ENCODE results near the gene ARRDC5.

The ARRDC5 gene

DNA sequence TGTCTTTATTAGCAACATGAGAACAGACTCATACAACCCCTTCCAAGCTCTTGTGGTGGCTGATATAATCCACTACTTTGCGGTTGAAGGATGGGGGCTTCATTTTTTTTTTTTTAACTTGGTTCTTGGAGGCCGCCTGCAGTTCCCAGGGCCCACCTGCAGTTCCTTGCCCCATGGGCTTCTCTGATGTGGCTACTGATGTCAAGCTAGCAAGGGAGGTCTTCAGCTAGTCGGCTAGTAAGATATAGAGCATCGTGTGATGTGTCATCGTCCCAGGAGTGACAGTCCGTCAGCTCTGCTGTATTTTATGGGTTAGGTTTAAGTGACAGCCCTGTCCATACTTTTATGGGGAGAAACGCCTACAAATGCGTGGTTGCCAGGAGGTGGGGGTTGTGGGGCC is 32.7 kb upstream of the ARRDC5 start:
- no peak overlapping the region for H3K4me3 Mint-ChIP-seq
- no peaks in the 10 kb centered on the region for H3K27me3 Mint-ChIP-seq (ENCODE audit: low read depth, poor library complexity)
- peak overlapping the region; percentile 72 for H3K27ac Mint-ChIP-seq
- peaks cover 78% of the 10 kb centered on the region for H3K36me3 Mint-ChIP-seq (ENCODE audit: low read depth)
- TF ChIP-seq, protein P1, sequence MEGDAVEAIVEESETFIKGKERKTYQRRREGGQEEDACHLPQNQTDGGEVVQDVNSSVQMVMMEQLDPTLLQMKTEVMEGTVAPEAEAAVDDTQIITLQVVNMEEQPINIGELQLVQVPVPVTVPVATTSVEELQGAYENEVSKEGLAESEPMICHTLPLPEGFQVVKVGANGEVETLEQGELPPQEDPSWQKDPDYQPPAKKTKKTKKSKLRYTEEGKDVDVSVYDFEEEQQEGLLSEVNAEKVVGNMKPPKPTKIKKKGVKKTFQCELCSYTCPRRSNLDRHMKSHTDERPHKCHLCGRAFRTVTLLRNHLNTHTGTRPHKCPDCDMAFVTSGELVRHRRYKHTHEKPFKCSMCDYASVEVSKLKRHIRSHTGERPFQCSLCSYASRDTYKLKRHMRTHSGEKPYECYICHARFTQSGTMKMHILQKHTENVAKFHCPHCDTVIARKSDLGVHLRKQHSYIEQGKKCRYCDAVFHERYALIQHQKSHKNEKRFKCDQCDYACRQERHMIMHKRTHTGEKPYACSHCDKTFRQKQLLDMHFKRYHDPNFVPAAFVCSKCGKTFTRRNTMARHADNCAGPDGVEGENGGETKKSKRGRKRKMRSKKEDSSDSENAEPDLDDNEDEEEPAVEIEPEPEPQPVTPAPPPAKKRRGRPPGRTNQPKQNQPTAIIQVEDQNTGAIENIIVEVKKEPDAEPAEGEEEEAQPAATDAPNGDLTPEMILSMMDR (IDR thresholded peaks at IDR 0.05) = no peak
- H3K4me1 Mint-ChIP-seq = peaks cover 16% of the 10 kb centered on the region
- DNase-seq = no peak
- H3K9me3 Mint-ChIP-seq = no peaks in the 10 kb centered on the region

DNA sequence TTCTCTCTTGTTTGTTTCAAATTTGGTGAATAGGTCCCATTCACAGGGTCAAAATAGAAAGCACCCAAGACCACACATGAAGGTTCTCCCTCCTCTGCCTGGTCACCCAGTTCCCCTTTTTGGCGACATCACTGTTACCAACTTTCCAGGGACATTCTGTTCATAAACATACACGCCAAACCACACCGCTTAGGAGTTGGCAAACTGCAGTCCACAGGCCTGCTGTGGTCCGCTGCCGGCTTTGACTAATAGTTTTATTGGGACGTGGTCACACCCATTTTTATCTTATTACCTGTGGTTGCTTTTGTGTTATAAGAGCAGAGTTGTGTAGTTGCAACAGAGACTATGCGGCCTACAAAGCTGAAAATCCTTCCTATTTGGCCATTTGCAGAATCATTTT is 30.8 kb upstream of the ARRDC5 start:
- Mint-ChIP-seq H3K9me3 (no peaks in the 10 kb centered on the region), H3K36me3 (ENCODE audit: low read depth) (peaks cover 77% of the 10 kb centered on the region), H3K27ac (peak overlapping the region; percentile 90), H3K27me3 (ENCODE audit: low read depth, poor library complexity) (no peaks in the 10 kb centered on the region), H3K4me3 (no peak overlapping the region), H3K4me1 (peaks cover 9% of the 10 kb centered on the region)
- no peak for DNase-seq
- TF ChIP-seq, protein P1 (IDR thresholded peaks at IDR 0.05) = no peak

DNA sequence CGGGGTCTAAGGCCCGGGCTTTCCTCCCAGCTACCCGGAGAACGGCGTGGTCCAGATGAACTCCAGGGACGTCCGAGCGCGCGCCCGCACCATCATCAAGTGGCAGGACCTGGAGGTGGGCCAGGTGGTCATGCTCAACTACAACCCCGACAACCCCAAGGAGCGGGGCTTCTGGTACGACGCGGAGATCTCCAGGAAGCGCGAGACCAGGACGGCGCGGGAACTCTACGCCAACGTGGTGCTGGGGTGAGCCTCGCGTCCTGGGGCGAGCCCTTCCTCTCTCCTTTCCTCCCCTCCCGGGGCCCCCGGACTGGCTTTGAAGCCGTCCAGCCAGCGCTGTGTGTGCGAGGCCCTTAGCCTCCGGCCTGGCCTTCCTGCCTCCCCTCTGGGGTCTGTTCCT is 30.0 kb upstream of the ARRDC5 start:
- no peaks in the 10 kb centered on the region for H3K27me3 Mint-ChIP-seq (ENCODE audit: low read depth, poor library complexity)
- H3K4me1 Mint-ChIP-seq = peaks cover 9% of the 10 kb centered on the region
- no peaks in the 10 kb centered on the region for H3K9me3 Mint-ChIP-seq
- TF ChIP-seq, protein P1 (IDR thresholded peaks at IDR 0.05) = no peak
- peaks cover 69% of the 10 kb centered on the region for H3K36me3 Mint-ChIP-seq (ENCODE audit: low read depth)
- DNase-seq = no peak
- no peak overlapping the region for H3K27ac Mint-ChIP-seq
- H3K4me3 Mint-ChIP-seq = no peak overlapping the region

DNA sequence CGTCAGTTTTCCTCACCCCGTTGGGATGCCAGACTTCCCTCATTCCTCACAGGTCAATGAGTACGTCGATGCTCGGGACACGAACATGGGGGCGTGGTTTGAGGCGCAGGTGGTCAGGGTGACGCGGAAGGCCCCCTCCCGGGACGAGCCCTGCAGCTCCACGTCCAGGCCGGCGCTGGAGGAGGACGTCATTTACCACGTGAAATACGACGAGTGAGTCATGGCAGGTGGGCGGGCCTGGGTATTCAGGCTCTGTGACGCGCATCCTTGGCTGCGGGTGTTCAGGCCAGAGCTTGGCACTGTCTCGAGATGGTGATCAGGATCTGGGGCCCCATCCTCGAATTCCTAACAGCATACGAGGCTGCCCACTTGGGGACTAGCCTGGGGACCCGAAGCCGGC is 28.0 kb upstream of the ARRDC5 start:
- peak; percentile 15 for DNase-seq
- no peak overlapping the region for H3K4me3 Mint-ChIP-seq
- no peaks in the 10 kb centered on the region for H3K9me3 Mint-ChIP-seq
- no peaks in the 10 kb centered on the region for H3K27me3 Mint-ChIP-seq (ENCODE audit: low read depth, poor library complexity)
- peaks cover 9% of the 10 kb centered on the region for H3K4me1 Mint-ChIP-seq
- TF ChIP-seq, protein P1 (IDR thresholded peaks at IDR 0.05) = no peak
- peak overlapping the region; percentile 68 for H3K27ac Mint-ChIP-seq
- H3K36me3 Mint-ChIP-seq (ENCODE audit: low read depth) = peaks cover 58% of the 10 kb centered on the region

DNA sequence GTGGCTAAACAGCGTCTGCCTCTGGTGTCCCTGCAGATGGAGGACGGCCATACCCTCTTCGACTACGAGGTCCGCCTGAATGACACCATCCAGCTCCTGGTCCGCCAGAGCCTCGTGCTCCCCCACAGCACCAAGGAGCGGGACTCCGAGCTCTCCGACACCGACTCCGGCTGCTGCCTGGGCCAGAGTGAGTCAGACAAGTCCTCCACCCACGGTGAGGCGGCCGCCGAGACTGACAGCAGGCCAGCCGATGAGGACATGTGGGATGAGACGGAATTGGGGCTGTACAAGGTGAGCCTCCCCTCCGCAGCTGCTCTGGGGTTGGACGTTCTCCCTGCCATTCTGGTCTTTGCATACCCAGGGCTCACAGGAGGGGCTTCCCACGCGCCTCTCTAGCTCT is 26.5 kb upstream of the ARRDC5 start:
- no peak overlapping the region for H3K27ac Mint-ChIP-seq
- TF ChIP-seq, protein P1 (IDR thresholded peaks at IDR 0.05) = no peak
- no peaks in the 10 kb centered on the region for H3K27me3 Mint-ChIP-seq (ENCODE audit: low read depth, poor library complexity)
- peaks cover 50% of the 10 kb centered on the region for H3K36me3 Mint-ChIP-seq (ENCODE audit: low read depth)
- H3K4me3 Mint-ChIP-seq = no peak overlapping the region
- peaks cover 9% of the 10 kb centered on the region for H3K4me1 Mint-ChIP-seq
- no peaks in the 10 kb centered on the region for H3K9me3 Mint-ChIP-seq
- DNase-seq = no peak

DNA sequence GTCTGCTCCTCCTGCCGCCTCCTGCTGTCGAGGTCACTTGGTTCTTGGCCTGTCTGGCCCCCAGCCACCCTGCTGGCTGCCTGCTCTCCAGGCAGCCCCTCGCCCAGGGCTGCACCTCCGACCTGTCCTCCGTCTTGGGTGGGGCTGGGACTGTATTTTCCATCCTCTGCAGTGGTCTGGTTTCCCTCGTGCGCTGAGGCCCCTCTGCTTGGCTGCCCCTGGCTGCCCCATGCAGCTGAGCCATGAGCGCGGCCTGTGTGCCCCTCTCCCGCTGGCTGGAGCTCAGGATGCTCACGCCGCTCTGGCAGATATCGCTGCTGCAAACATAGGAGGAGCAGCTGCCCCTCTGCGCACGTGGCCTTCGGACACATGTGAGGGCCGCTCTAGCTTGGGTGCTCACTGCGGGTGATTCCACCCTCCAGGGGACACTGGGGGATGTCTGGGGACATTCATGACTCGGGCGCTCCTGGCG is 20.6 kb upstream of the ARRDC5 start:
- Mint-ChIP-seq H3K27me3 (ENCODE audit: low read depth, poor library complexity) (no peaks in the 10 kb centered on the region), H3K4me1 (peaks cover 5% of the 10 kb centered on the region), H3K4me3 (no peak overlapping the region), H3K36me3 (ENCODE audit: low read depth) (peaks cover 53% of the 10 kb centered on the region), H3K9me3 (no peaks in the 10 kb centered on the region), H3K27ac (peak overlapping the region; percentile 89)
- no peak for DNase-seq
- TF ChIP-seq, protein P1 (IDR thresholded peaks at IDR 0.05) = no peak

All from nephron progenitor cell (in vitro differentiated cells).